ENCODE measurements around the gene MAGI3.
"Not testable (repeated sequence)": the region's sequence is repeated elsewhere in the genome, so short reads cannot be mapped to it uniquely, and the experiment has no call there.

Gene MAGI3

DNA sequence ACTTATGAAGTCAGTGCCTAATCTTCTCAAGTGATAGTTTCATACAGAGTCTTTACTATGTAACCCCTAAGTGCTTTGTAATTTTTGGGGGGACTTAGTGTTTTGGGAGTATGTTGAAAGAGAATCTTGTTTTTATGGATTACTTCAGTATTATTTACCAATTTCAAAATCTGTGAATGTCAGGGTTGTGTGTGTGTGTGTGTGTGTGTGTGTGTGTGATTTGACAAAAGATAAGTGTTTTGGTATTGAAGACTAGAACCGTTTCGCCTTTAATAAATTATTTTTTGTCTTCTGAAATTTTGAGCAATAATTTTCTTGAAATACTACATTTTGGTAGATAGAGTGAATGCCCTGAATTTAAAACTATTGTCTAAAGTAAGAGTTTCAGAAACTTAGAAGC is 5.8 kb downstream of the MAGI3 start:
- TF ChIP-seq, protein P1, sequence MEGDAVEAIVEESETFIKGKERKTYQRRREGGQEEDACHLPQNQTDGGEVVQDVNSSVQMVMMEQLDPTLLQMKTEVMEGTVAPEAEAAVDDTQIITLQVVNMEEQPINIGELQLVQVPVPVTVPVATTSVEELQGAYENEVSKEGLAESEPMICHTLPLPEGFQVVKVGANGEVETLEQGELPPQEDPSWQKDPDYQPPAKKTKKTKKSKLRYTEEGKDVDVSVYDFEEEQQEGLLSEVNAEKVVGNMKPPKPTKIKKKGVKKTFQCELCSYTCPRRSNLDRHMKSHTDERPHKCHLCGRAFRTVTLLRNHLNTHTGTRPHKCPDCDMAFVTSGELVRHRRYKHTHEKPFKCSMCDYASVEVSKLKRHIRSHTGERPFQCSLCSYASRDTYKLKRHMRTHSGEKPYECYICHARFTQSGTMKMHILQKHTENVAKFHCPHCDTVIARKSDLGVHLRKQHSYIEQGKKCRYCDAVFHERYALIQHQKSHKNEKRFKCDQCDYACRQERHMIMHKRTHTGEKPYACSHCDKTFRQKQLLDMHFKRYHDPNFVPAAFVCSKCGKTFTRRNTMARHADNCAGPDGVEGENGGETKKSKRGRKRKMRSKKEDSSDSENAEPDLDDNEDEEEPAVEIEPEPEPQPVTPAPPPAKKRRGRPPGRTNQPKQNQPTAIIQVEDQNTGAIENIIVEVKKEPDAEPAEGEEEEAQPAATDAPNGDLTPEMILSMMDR (IDR thresholded peaks at IDR 0.05; ENCODE audit: low read depth, low read length), result no peak
- in situ Hi-C loops (cut with HindIII; ENCODE audit: low sequenced_read_pairs), result no loop called here

DNA sequence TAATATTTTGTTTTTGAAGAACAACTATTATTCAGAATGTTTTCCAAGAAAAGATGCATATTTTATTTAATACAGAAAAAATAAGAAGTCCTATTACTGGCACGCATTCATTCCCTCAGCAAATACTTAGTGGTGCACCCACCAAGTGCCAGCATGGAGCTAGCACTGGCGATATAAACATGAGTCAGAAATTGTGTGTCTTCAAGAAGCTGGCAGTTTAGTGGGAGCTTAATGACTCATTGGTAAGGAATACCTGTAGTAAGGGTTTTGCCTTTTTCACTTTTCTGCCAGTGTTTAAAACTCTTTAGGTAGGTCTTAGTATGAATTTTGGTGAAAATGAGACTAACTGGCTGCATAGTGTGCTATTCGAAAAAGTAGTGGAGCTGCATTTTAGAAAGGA is 6.3 kb downstream of the MAGI3 start:
- no peak overlapping the region for H3K4me3 ChIP-seq (ENCODE audit: low read depth, low read length)
- TF ChIP-seq, protein P1 (IDR thresholded peaks at IDR 0.05; ENCODE audit: low read depth, low read length), result no peak
- peak; percentile 77 for DNase-seq (ENCODE audit: low read depth, low spot score)
- in situ Hi-C loops (cut with HindIII; ENCODE audit: low sequenced_read_pairs), result no loop called here

More for the DNA sequence above, 5.8 kb downstream of the MAGI3 start:
- DNase-seq (ENCODE audit: low read depth, low spot score), result no peak
- H3K4me3 ChIP-seq (ENCODE audit: low read depth, low read length), result no peak overlapping the region

DNA sequence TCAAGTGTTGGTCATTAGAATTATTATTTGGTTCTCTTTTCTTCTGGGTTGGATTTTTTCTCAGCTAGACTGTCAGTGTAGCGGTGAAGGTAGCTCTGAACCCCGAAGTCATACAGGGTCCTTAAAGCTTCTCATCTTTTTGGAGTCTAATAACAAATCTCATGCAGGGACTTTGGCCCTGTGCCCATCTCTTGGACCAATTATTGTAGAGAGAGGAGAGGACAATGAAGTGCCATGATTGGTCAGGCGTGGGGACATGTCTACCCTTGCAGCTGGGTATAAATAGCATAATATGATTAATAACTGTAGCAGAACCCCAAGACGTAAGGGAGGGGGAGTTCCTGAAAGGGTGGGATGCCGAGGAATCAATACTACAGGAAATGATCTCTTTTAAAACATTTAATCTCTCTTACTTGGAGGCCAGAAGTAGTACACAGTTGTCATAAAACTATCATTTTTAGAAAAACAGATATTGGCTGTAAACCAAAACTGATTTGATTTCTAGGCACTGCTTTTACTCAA is 8.8 kb downstream of the MAGI3 start:
- TF ChIP-seq, protein P1 (IDR thresholded peaks at IDR 0.05; ENCODE audit: low read depth, low read length), result no peak
- no peak for DNase-seq (ENCODE audit: low read depth, low spot score)
- in situ Hi-C loops (cut with HindIII; ENCODE audit: low sequenced_read_pairs), result no loop called here
- H3K4me3 ChIP-seq (ENCODE audit: low read depth, low read length), result no peak overlapping the region

DNA sequence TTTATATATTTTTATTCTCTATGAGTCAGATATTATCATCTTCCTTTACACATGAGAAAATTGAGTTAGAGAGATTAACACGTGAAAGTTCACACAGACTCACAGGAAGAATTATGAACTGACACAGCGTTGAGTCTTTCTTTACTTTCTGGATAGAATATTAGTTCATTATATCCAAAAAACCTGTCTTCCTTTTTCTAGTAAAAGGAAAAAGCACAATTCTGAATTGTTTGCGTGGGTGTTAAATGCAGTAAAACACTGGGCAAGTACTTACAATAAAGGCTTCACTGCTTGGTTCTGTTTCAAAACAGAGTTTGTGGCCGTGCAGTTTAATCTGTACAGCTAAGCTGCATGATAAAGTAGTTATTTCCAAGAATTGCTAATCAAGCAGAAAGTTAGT is 10.8 kb downstream of the MAGI3 start:
- in situ Hi-C loops (cut with HindIII; ENCODE audit: low sequenced_read_pairs), result no loop called here
- no peak for DNase-seq (ENCODE audit: low read depth, low spot score)
- TF ChIP-seq, protein P1 (IDR thresholded peaks at IDR 0.05; ENCODE audit: low read depth, low read length), result no peak
- no peak overlapping the region for H3K4me3 ChIP-seq (ENCODE audit: low read depth, low read length)

- TF ChIP-seq, protein P1 (IDR thresholded peaks at IDR 0.05; ENCODE audit: low read depth, low read length), result no peak
- in situ Hi-C loops (cut with HindIII; ENCODE audit: low sequenced_read_pairs), result no loop called here
- H3K4me3 ChIP-seq (ENCODE audit: low read depth, low read length), result no peak overlapping the region
- no peak for DNase-seq (ENCODE audit: low read depth, low spot score)
Measured at GRCh38 chr1:113401728-113402127, 11.4 kb downstream of the MAGI3 start.

- no peak overlapping the region for H3K4me3 ChIP-seq (ENCODE audit: low read depth, low read length)
- in situ Hi-C loops (cut with HindIII; ENCODE audit: low sequenced_read_pairs), result no loop called here
- TF ChIP-seq, protein P1 (IDR thresholded peaks at IDR 0.05; ENCODE audit: low read depth, low read length), result no peak
Measured at GRCh38 chr1:113403065-113403464, 12.8 kb downstream of the MAGI3 start.

GRCh38 chr1:113405573-113405972 is 15.3 kb downstream of the MAGI3 start:
- in situ Hi-C loops (cut with HindIII; ENCODE audit: low sequenced_read_pairs), result no loop called here
- no peak for DNase-seq (ENCODE audit: low read depth, low spot score)
- no peak overlapping the region for H3K4me3 ChIP-seq (ENCODE audit: low read depth, low read length)
- TF ChIP-seq, protein P1 (IDR thresholded peaks at IDR 0.05; ENCODE audit: low read depth, low read length), result no peak

More at GRCh38 chr1:113403065-113403464, 12.8 kb downstream of the MAGI3 start:
- DNase-seq (ENCODE audit: low read depth, low spot score), result no peak

DNA sequence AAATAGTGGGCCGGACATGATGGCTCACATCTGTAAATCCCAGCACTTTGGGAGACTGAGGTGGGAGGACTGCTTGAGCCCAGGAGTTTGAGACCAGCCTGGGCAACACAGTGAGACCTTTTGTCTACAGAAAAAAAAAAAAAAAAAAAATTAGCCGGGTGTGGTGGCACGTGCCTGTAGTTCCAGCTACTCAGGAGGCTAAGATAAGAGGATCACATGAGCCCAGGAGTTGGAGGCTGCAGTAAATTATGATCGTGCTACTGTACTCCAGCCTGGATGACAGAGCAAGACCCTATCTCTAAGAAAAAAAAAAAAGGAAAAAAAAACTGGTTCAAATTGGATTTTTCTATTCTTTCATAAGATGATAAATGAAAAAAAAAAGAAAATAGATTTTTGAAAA is 15.8 kb downstream of the MAGI3 start:
- in situ Hi-C loops (cut with HindIII; ENCODE audit: low sequenced_read_pairs); H3K4me3 ChIP-seq (ENCODE audit: low read depth, low read length); DNase-seq (ENCODE audit: low read depth, low spot score): not testable (repeated sequence)
